ENCODE measurements around the gene STX16. TPM values are rescaled to one million over a fixed set of nuclear protein-coding genes. Genes with fewer than 3 reads are reported as not detected.
A peak's percentile ranks its signal among the peaks of the same experiment; 100 is the strongest.

The STX16 gene
- total and polyA plus RNA-seq, 9 of the 15 experiments (the other 6 are each of a cell fraction or from before 2014, with no cell fraction given): 4.4 to 43.5 (median 14.7) TPM

- H3K9ac ChIP-seq (ENCODE audit: insufficient read depth in 1 of 2, low read depth in 2 of 2, low read length in 2 of 2): no peak overlapping the region
- 0% methylated on average over 9 of the region's 9 CpGs for WGBS (ENCODE audit: insufficient coverage, low coverage, missing lambda C conversion rate)
- no peak overlapping the region for H2AFZ ChIP-seq (ENCODE audit: low read depth, low read length)
- no peaks in the 10 kb centered on the region for H3K79me2 ChIP-seq (ENCODE audit: control insufficient read depth, insufficient read depth, low read length)
- ChIA-PET CTCF (ENCODE audit: low intra/inter-chr PET ratio) (no interaction called here), POLR2A (interaction anchor here (0.6 kb wide), 1 partner anchor 897 kb away, joined by 3 read pairs; no protein-coding TSS in a partner anchor)
- H3K9me1 ChIP-seq (ENCODE audit: control insufficient read depth, insufficient read depth, low read length): no peaks in the 10 kb centered on the region
- no peaks in the 10 kb centered on the region for H4K20me1 ChIP-seq (replicated peaks; ENCODE audit: control insufficient read depth, insufficient read depth, low read length)
- FAIRE-seq (no peak), ATAC-seq (no peak), DNase-seq (ENCODE audit: extremely low read depth in 1 of 4, low spot score in 3 of 4) (peak in 1 of 4 experiments; percentile 3)
- H3K4me3 ChIP-seq: no peak overlapping the region
- H3K27ac ChIP-seq (ENCODE audit: extremely low read depth, low read depth, low read length): no peak overlapping the region
- H3K27me3 ChIP-seq (ENCODE audit: control insufficient read depth in 2 of 2, insufficient read depth in 2 of 2, low read length in 2 of 2): peaks cover 20 to 50% of the 10 kb centered on the region in 2 experiments; a peak in 4 of 5 replicates
- in situ Hi-C loops (cut with MboI) (no loop called here), intact Hi-C loops (cut with micrococcal nuclease) (no loop called here)
- no peak overlapping the region for H3K4me2 ChIP-seq (ENCODE audit: insufficient read depth, low read length)
- no peaks in the 10 kb centered on the region for H3K36me3 ChIP-seq (ENCODE audit: control insufficient read depth, insufficient read depth, low read length)
- BruUV-seq (replicated peaks): no TSS peak
- H3K4me1 ChIP-seq (replicated peaks in 1 of 2; ENCODE audit: control insufficient read depth in 2 of 2, insufficient read depth in 2 of 2, low read length in 2 of 2): no peaks in the 10 kb centered on the region; a peak in 1 of 5 replicates
- no peaks in the 10 kb centered on the region; the same call in 1 of the 2 replicates for H3K9me3 ChIP-seq (replicated peaks; ENCODE audit: control insufficient read depth, insufficient read depth, low read depth, low read length)
- no peak for TF ChIP-seq E2F1 (CRISPR knock-in tag; IDR thresholded peaks at IDR 0.05)
- no peak for TF ChIP-seq PHB (CRISPR knock-in tag; IDR thresholded peaks at IDR 0.05)
- TF ChIP-seq E4F1 (CRISPR knock-in tag; IDR thresholded peaks at IDR 0.05; ENCODE audit: borderline replicate concordance): no peak
- no peak for TF ChIP-seq TCFL5 (CRISPR knock-in tag; conservative IDR thresholded peaks at IDR 0.05)
- no peak for TF ChIP-seq TCF7 (IDR thresholded peaks at IDR 0.05; ENCODE audit: borderline replicate concordance)
- no peak for TF ChIP-seq GMEB1 (CRISPR knock-in tag; IDR thresholded peaks at IDR 0.05)
- TF ChIP-seq DPF2 (IDR thresholded peaks at IDR 0.05): no peak
- no peak for TF ChIP-seq ID3 (CRISPR knock-in tag; IDR thresholded peaks at IDR 0.05)
- no peak for TF ChIP-seq ID3 (tag; IDR thresholded peaks at IDR 0.05)
- no peak for TF ChIP-seq ZBTB2 (IDR thresholded peaks at IDR 0.05)
Observed at GRCh38 chr20:58722877-58723627, 72.0 kb downstream of the STX16 start.
